NCI-H187 treated with DMSO at 0.1 percent for 48 hours (cell line): ENCODE data around the gene DDB1.

Experiments
- DNase-seq: peaks from one replicate; lab custom pipeline; 2025; lab: John Stamatoyannopoulos, UW

Gene DDB1

DNA sequence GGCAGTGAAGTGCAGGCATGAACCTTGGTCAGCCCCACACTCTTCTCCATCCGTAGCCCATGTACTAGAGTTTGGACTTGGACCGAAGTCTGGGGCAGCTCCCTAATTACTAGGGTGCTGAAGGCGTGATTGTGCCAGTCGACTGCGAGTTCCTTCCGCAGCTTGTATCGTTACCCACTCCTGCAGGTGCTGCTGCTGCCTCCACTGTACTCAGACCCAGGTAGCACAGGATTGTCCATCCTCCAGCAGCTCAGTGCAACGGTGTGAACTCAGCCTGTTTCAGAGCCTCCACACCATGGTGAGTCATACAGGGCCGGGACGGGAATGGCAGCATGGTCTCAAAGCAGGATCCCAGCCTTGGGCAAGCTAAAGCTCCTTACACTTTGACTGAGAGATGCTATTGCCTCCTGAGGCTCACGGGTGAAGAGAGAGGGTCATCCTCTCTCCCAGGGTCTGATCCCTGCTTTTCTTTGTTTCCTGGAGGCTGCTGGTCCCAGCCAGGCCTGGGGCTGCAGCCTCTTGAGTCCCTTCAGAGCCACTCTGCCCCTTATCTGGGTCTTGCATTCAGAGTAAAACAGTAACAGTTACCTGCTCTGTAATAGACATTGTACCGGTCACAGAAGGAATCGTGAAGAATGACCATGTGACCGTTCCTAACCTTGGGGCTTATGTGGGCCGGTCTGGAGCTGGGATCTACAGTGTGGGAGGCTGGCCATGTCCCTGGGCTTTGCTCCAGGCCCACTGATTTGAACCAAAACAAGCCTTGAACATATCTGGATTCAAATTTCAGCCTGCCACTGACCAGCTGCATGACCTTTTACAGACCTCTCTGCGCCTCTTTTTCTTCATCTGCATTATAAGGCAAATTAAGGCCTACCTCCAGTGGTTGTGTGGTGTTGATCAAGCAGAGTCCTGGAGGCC is 1.8 kb upstream of the DDB1 start:
- DNase-seq, result no peak

DNA sequence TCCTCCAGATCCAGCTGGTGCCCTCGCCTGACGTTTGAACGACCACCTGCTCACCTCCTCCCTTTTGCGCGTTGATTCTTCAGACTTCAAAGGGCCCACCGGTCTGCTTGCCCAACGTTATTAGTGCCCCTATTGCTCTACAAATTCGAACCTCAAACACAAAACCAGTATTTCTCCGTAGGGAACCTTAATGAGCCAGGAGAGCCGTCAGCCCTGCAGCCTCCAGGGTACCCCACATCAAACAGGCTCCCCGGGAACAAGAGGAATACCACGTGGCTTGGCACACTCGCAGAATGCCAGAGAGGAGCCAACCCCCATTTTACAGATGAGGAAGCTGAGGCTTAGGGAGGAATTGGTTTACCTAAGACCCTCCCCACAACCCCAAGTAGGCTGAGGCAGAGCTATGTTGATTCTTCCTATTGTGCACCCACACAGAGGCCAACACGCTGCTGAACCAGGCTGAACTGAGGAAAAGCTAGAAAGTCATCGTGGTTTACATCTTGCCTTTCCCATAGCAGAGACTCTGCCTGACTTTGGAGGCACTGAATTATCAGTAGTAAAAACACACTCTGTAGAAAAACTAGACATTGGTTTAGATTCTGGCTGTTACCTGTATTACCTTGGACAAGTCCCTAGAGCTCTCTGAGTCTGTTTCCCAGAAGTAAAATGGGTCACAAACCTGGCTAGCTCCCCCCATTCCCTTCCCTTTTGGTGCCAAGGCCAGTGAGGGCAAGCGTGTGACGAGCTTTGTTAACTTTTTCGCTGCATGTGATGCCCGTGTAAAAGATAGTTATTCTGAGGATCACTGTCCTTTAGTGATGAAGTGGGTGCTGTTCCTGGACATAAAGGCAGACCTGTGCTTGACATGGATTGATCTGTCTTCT is 887 bp upstream of the DDB1 start:
- no peak for DNase-seq

DNA sequence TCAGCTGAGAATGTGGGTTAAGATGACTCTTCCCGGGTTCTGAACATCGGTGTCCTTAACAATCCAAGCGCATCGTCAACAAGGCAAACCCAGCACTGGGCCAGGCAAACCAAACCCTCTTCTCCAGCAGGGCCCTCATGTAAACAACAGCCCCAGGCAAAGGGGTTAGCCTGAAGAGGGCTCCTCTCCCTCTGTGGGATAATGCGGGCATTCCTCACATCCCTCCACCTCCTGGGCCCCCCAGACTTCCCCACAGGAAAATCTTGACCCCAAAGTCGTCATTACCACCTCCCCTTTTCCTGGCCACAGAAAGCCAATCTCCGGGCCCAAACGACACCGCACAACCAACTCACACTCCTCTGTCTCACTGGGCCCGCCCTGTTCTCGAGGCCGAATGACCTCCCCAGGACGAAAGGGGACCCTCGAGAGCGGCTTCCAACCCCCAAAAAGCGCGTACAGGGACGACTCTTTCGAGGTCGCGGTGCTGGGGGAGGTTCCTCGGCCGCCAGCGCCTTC is 566 bp downstream of the DDB1 start:
- no peak for DNase-seq

DNA sequence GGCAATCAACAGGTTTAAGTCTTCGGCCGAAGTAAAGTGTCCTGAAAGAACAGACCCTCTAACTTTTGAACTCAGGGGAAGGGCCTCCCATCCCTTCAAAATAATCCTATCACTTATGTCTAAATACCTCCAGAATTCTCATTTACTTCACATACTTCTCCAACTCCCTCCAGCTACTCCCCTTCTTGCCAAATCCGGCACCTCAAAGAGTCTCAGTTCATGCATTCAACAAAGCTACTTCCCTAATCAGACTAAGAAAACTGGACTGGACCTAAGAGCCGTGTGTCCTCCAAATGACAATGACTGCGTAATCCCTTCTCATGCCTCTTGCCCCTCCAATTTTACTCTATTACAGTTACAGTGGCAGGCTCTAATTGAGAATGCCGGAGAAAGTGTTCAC is 1.3 kb downstream of the DDB1 start:
- no peak for DNase-seq

DNA sequence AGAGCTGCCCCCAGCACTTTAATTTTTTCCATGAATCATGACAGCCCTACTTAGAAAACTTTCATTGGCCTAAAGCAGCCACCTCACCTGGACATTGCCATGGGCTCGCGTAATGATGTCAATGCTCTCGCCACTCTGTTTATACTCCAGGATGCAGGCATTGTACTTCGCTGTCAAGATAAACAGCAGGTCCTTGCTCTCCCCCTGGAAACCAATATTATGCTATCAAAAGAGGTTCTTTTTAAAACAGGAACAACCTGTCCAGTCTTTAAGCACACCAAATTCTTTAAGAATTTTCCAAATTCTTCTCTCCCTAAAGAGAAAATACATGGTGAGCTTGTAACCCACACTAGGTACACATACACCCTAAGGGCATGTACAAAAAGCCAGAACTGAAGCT is 3.0 kb downstream of the DDB1 start:
- no peak for DNase-seq

DNA sequence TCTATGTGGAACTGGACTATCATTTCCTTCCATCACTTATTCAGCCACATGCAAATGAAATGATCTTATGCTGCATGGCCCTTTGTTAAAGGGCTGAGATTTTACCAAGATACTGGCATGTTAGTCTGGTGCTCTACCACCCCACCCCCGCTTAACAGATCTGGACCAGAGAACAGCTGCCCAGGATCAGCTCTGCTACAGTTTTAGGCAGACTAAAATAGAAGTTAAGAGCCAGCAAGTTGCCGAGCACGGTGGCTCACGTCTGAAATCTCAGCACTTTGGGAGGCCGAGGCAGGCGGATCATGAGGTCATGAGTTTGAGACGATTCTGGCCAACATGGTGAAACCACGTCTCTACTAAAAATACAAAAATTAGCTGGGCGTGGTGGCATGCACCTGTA is 4.6 kb downstream of the DDB1 start:
- DNase-seq, result no peak

DNA sequence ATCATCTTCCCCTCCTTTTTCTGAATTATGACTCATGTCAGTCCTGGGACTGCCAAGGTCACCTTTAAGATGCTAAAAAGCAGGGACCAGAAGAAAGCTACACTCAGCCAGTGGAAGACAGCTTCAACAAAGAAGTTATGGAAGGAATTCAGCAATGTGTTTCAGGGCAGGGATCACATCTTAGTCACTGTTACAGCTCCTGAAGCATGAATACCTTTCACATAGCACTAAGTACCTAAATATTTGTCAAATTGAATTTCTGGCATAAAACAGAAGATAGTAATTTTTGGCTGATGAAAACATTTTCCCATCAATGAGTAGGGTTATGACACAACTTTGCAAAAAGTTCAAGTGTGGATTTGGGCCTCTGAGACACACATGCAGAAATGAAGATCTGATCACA is 5.2 kb downstream of the DDB1 start:
- DNase-seq, result no peak

DNA sequence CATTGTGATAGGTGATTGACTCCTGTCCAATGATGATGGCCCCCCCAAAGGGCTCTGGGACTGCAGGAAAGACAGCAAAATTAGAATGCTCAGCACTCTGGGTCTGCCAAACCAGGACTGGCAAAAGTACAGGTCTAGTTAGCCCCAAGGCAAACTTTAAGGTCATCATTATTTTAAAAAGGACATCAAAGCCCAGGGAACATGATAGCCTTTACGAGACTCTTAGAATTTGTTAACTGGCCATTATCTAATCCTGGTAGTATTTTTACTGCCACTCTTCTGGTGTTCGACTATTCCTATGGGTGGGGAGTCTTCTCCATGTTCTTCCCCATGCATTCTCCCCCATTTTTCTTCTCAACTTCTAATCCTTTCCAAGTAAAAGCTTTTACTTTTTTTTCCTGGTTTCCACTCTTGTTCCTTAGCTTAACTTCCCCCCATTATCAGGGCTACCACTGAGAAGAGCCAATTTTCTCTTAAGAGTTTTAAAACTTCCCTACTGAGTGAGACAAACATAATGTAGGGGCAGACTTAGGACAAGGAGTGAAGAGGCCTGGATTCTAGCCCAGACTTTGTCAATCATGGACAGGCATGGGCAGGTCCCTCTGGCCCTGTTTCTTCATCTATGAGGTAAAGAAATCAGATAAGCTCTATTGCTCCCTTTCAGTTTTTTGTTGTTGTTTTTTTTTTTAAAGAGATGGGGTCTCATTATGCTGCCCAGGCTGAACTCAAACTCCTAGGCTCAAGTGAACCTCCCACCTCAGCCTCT is 7.1 kb downstream of the DDB1 start:
- no peak for DNase-seq

DNA sequence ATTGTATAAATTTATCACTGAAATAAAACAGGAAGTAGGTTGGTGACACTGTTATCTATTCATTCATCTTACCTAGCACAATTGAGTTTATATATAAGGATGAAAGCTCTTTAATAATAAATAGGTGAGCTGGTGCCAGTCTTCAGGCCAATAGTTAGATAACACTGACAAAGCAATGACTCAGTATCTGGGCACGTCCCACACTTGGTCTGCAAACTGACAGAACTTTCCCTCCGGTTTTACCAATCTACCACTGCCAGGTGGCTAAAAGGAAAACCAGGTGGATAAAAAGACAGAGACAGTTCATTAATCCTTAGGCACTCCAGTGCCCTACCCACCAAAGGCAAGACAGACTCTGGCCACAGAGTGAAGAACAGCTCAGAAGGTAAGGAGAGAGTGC is 17.6 kb downstream of the DDB1 start:
- DNase-seq, result no peak

DNA sequence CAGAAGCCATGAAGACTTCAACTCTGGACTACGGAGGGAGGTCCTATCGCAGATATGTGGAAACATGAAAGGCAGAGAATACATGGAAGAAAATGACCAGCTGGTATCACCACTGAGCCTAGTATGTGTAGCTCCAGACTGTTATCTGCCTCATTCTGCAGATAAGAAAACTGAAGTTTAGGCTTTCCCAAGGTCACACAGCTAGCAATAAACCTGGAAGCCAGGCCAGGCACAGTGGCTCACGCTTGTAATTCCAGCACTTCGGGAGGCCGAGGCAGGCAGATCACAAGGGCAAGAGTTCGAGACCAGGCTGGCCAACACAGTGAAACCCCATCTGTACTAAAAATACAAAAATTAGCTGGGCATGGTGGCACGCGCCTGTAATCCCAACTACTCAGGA is 22.2 kb downstream of the DDB1 start:
- no peak for DNase-seq

DNA sequence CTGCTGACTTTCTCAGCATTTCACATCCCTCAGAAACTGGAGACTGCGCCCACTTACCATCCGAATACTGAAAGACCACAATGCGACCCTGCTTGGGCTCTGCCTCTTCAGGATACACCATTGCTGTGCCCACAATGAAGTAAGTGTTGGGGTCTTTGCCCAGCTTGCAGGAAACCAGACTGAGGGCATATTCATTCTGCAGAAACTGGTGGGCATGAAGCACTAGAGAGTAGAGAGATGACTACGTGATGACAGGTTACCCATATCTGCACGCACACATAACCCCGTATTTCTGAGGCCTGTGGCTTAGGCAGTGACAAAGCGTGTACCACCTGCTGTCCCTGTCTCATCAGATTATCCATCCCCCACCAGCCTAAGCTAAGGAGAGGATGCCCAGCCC is 23.2 kb downstream of the DDB1 start:
- DNase-seq, result no peak

DNA sequence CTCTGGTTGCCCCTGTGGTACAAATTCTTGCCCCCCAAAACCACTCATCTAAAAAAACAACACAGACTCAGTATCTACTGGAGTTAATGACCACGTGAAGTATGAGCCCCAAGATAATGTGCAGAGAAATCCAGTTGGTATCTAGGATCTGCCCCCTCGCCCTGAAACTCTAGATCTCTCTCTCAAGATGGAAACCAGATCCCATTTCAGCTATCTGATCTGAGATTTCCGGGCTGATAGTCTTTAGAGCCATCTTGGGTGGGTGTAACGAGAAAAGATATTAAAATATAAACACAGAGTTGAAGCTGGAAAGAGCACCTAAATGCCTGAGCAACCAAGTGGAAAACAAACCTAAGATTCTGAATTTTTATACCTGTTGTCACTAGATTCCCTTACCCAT is 23.8 kb downstream of the DDB1 start:
- no peak for DNase-seq

DNA sequence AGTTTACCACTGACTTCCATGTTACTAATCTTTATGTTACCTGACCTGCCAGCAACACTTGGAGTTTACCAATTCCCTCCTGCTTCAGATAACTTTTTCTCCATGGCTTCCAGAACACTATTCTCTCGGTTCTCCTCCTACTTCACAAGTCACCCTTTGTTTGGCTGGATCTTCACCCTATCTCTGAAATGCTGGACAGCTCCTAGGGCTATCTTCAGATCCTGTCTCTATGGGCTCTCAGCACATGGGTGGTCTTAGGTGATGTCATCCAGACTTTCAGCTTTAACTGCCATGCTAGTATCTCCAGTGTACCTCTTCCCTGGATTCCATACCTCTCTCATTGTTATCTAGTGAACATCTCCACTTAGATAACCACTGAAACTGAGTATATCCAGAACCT is 25.6 kb downstream of the DDB1 start:
- no peak for DNase-seq

DNA sequence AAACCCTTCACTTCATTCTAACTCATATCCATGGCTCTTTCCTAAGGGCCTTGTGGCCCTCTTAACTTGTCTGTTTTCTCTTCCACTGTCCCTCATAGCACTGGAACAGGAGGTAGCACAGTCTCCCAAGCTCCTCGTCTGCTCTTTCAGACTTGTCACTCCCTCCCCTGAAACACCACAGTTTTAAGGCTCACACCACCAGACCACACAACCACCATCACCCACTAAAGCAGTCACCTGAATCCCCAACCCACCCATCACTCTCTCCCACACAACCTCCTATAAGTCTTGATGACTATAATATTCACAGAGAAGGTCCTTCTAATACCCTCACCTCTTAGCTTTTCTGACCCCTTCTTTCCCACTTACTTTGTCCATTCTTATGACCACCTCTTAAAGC is 26.7 kb downstream of the DDB1 start:
- DNase-seq, result no peak

DNA sequence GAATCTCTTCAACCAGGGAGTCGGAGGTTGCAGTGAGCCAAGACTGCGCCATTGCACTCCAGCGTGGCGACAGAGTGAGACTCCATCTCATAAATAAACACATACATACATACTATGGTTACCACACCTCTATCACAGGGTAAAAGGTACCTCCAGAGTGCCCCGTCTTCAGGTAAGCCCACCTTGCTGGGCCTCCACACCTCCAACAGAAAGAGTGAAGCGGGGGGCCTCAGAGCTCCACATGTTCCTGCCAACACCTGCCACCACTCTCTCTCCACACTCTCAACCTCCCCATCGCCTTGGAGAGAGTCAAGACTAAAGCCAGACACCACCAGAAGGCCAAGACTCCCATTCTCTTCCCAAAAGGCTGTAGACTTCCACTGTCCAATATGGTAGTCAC is 27.5 kb downstream of the DDB1 start:
- DNase-seq, result no peak

DNA sequence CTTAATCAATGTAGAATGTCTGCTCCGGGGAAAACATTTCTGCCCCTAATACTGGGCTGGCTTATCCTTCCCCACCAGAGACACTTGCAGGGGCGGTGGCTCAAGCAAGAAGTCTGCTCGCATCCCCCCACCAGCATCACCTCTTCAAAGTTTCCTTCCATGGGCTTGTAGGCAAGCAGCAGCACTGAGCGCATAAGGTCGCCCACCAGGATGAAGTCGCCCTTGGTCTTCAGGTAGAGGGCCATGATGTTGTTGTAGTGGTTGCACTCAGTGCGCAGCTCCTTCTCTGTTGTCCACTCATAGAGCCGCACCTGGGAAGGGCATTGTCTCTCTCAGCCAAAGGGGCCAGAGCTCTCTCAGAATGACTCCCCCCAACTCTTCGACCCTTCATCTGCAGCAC is 29.2 kb downstream of the DDB1 start:
- DNase-seq, result no peak

DNA sequence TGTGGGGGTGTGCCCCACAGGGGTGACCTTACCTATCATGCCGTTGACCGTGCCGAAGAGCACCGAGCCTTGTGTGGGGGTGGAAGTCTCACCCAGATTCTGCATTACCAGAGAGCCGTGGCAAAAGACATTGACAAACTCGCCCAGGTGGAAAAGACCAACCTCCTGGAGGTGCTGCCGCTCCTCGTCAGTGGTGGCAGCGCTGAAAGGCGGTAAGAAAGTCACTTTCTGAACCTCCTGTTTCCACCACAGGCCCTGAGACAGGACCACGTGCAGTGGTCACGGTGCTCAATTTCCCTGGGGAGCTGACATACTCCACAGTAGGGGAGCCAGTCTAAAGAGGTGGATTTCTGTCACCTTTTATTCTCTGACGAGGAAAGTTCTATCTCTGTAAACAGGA is 30.4 kb downstream of the DDB1 start:
- no peak for DNase-seq

DNA sequence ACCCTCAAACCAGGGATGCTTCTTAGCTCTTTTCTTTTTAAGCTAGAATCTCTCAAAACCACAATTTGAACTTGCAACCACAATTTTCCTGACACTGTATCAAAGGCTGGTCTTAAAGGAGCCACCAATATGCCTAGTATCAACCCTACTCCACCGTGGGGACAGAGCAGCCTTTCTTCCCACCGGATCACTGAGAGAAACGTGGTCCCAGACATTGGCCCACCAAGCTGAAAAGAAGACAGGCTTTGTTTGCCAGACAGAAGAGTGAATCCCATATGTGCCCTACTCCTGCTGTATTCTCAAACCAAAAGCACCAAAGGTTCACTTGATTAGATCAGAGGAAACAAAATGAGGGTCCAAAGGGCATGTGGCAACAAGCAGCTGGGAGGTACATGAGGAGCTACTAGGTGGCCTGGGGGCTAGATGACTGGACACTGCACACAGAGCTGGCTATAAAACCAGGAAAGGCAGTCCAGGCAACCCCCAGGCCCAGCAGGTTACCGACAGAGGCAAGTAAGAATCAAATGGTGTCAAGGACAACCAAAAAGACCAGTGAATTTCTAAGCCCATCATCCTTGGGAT is 34.2 kb downstream of the DDB1 start:
- DNase-seq, result no peak

DNA sequence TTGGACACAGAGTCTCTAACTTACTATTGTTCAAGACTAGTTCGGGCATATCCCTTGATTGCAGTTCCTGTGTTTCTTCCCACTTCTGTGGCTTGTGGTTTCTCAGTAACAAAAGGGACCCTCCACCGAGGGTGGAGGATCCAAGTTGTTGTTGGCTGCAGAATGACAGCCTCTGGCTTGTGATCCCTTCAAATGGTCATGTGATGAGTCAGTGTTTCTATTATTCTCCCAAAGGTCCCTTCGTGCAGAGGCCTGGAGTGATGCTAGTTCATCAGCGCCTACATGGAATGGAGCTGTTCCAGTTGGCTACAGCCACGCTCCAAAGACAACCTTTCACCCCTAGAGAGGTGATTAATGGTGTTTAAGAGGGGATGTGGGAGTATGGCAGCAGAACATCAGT is 35.2 kb downstream of the DDB1 start:
- DNase-seq, result no peak

DNA sequence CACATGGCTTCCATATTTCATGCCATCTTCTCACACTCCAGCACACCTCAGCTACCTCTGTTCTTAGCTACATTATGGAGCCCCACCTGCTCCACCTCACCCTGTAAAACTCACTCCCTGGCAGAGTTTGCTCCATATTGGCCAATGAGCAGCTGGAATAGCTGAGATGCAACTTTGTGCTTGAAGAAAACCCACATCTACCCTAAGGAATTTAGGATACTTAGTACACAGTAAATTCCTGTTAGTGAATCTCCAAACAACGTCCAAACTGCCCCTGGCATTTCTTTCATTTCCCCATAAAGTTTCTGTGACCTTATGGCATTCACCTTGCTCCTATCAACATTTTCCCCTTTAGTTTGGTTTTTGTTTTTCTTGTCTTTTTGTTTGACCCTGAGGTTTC is 35.6 kb downstream of the DDB1 start:
- no peak for DNase-seq

DNA sequence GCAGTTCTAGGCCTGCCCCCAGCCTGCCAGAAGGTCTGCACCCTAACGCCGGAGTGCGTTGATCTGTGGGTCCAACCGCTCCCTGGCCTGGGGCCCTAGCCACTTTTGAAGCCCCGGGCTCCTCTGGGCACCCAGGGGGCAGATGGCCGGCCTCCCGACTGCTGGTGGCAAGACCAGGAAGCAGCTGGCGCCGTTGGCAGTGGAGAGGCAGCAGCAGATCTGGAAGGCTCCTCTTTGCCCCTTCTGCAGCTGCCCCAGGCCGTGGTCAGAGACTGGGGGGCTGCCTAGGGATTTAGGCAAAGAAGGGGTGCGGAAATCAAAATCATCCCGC is 37.3 kb downstream of the DDB1 start:
- no peak for DNase-seq
